HG03060 (cell line): ENCODE data around the gene SUGCT.

Experiments used
- ATAC-seq: cut with Tn5 transposase; IDR thresholded peaks from one replicate; pipeline ENCODE4 v1.9.1; 2021; ENCODE audit warnings: low read depth, moderate number of reproducible peaks; ENCODE audit not compliant: unreplicated experiment

The SUGCT gene

GRCh38 chr7:40700653-40701421 lies 566.0 kb downstream of the SUGCT start:
- ATAC-seq: no peak

GRCh38 chr7:40701836-40702551 lies 567.2 kb downstream of the SUGCT start:
- no peak for ATAC-seq

GRCh38 chr7:40704172-40704571 lies 569.4 kb downstream of the SUGCT start:
- no peak for ATAC-seq

- ATAC-seq: no peak
These were observed 572.0 kb downstream of the SUGCT start for GRCh38 chr7:40706829-40707228.

- peak; percentile 99 for ATAC-seq
These were observed 574.5 kb downstream of the SUGCT start for GRCh38 chr7:40709062-40709964.

GRCh38 chr7:40711706-40712105 lies 576.9 kb downstream of the SUGCT start:
- no peak for ATAC-seq

GRCh38 chr7:40714363-40715052 lies 579.7 kb downstream of the SUGCT start:
- no peak for ATAC-seq

GRCh38 chr7:40715053-40715430 lies 580.2 kb downstream of the SUGCT start:
- no peak for ATAC-seq

GRCh38 chr7:40716052-40716451 lies 581.2 kb downstream of the SUGCT start:
- ATAC-seq: no peak

GRCh38 chr7:40717242-40717641 lies 582.4 kb downstream of the SUGCT start:
- ATAC-seq: peak; percentile 57

GRCh38 chr7:40720416-40720815 lies 585.6 kb downstream of the SUGCT start:
- no peak for ATAC-seq

- ATAC-seq: no peak
These were observed 586.6 kb downstream of the SUGCT start for GRCh38 chr7:40721342-40721949.

GRCh38 chr7:40722242-40722641 lies 587.4 kb downstream of the SUGCT start:
- ATAC-seq: no peak

- ATAC-seq: no peak
These were observed 589.0 kb downstream of the SUGCT start for GRCh38 chr7:40723829-40724228.

- ATAC-seq: no peak
These were observed 591.8 kb downstream of the SUGCT start for GRCh38 chr7:40726559-40726958.

- ATAC-seq: no peak
These were observed 598.3 kb downstream of the SUGCT start for GRCh38 chr7:40733114-40733513.

GRCh38 chr7:40733578-40733977 lies 598.8 kb downstream of the SUGCT start:
- ATAC-seq: no peak

- ATAC-seq: no peak
These were observed 604.5 kb downstream of the SUGCT start for GRCh38 chr7:40739257-40739656.

GRCh38 chr7:40742270-40742669 lies 607.5 kb downstream of the SUGCT start:
- ATAC-seq: no peak
